Stimulated activated effector memory CD8-positive, alpha-beta T cell treated with anti-CD3 and anti-CD28 coated beads, Interleukin-12 subunit alpha, Interleukin-12 subunit beta, amount 100 ng/mL, for 72 hours (primary cell): ENCODE data around the gene PROKR1.

Experiments
- ATAC-seq: fragments of 150-1000 bp; cut with Tn5 transposase; 2 replicates; pipeline ENCODE4 v1.10.0; 2021
- DNase-seq, 2 donors: peaks; one replicate each; pipeline ENCODE4 v3.0.0; 2021 to 2022; ENCODE audit warnings: low spot score in 2 of 2
- H3K27ac Mint-ChIP-seq: one replicate; pipeline ENCODE4 v1.8.0; 2022; ENCODE audit warnings: mild to moderate bottlenecking, mixed read lengths
- H3K36me3 Mint-ChIP-seq: one replicate; pipeline ENCODE4 v1.8.0; 2022; ENCODE audit warnings: mild to moderate bottlenecking, mixed read lengths
- H3K4me1 Mint-ChIP-seq: one replicate; pipeline ENCODE4 v1.8.0; 2022; ENCODE audit warnings: mixed read lengths
- H3K4me3 Mint-ChIP-seq: one replicate; pipeline ENCODE4 v1.8.0; 2022; ENCODE audit warnings: mild to moderate bottlenecking, mixed read lengths
- H3K9me3 Mint-ChIP-seq: one replicate; pipeline ENCODE4 v1.8.0; 2022; ENCODE audit warnings: mixed read lengths

Gene PROKR1

GRCh38 chr2:68706637-68707036 lies 63.3 kb downstream of the PROKR1 start:
- Mint-ChIP-seq H3K4me3 (no peak overlapping the region), H3K27ac (no peak overlapping the region), H3K9me3 (no peaks in the 10 kb centered on the region), H3K36me3 (no peaks in the 10 kb centered on the region), H3K4me1 (no peaks in the 10 kb centered on the region)
- no peak for ATAC-seq
- DNase-seq: no peak
